WERI-Rb-1 (cell line): ENCODE measurements around the gene RRP1.

ENCODE experiments used
- DNase-seq: peaks from one replicate; pipeline ENCODE4 v3.0.0-alpha.2; 2020
- H3K27ac ChIP-seq: fragments of 250-450 bp; sonication (Bioruptor Pico); 2 replicates; pipeline ENCODE4 v1.5.1; 2020; ENCODE audit warnings: mild to moderate bottlenecking, moderate library complexity
- H3K27me3 ChIP-seq: fragments of 250-450 bp; sonication (Bioruptor Pico); 2 replicates; pipeline ENCODE4 v1.5.1; 2021; ENCODE audit warnings: mild to moderate bottlenecking, low read depth, moderate library complexity; ENCODE audit not compliant: insufficient read depth, severe bottlenecking
- H3K36me3 ChIP-seq: fragments of 250-450 bp; sonication (Bioruptor Pico); 2 replicates; pipeline ENCODE4 v1.5.1; 2020; ENCODE audit warnings: mild to moderate bottlenecking, moderate library complexity
- H3K4me3 ChIP-seq: 2 replicates; pipeline ENCODE4 v1.5.1; 2011; ENCODE audit warnings: low read depth, mild to moderate bottlenecking, control low read depth, low read length
- H3K9me3 ChIP-seq: fragments of 250-450 bp; sonication (Bioruptor Pico); 2 replicates; pipeline ENCODE4 v1.5.1; 2021; ENCODE audit warnings: mild to moderate bottlenecking, moderate library complexity; ENCODE audit not compliant: severe bottlenecking
- CTCF ChIP-seq: IDR thresholded peaks from 2 replicates; pipeline ENCODE4 v1.5.1; 2011; ENCODE audit warnings: low read depth, mild to moderate bottlenecking, control low read depth, inconsistent platforms, low read length

Gene RRP1

GRCh38 chr21:43762303-43763128 is 26.9 kb upstream of the RRP1 start:
- no peak for TF ChIP-seq CTCF
- Histone ChIP-seq H3K27me3 (no peaks in the 10 kb centered on the region), H3K9me3 (peaks cover 4% of the 10 kb centered on the region), H3K36me3 (peaks cover 25% of the 10 kb centered on the region), H3K4me3 (no peak overlapping the region), H3K27ac (no peak overlapping the region)
- DNase-seq: no peak

GRCh38 chr21:43763901-43764523 is 25.4 kb upstream of the RRP1 start:
- Histone ChIP-seq H3K36me3 (peaks cover 22% of the 10 kb centered on the region), H3K27me3 (no peaks in the 10 kb centered on the region), H3K4me3 (no peak overlapping the region), H3K27ac (no peak overlapping the region), H3K9me3 (peaks cover 4% of the 10 kb centered on the region)
- peak; percentile 46 for DNase-seq
- TF ChIP-seq CTCF: no peak

- peaks cover 16% of the 10 kb centered on the region for H3K36me3 ChIP-seq
- peaks cover 4% of the 10 kb centered on the region for H3K9me3 ChIP-seq
- H3K27ac ChIP-seq: no peak overlapping the region
- no peak overlapping the region for H3K4me3 ChIP-seq
- no peak for TF ChIP-seq CTCF
- no peaks in the 10 kb centered on the region for H3K27me3 ChIP-seq
- DNase-seq: no peak
Observed at GRCh38 chr21:43764576-43765495, 24.5 kb upstream of the RRP1 start.

GRCh38 chr21:43766734-43767497 is 22.5 kb upstream of the RRP1 start:
- Histone ChIP-seq H3K36me3 (peaks cover 12% of the 10 kb centered on the region), H3K9me3 (peaks cover 4% of the 10 kb centered on the region), H3K27me3 (no peaks in the 10 kb centered on the region), H3K27ac (peak overlapping the region; percentile 84), H3K4me3 (no peak overlapping the region)
- TF ChIP-seq CTCF: no peak
- no peak for DNase-seq

- no peak for DNase-seq
- peaks cover 4% of the 10 kb centered on the region for H3K9me3 ChIP-seq
- H3K36me3 ChIP-seq: peaks cover 10% of the 10 kb centered on the region
- TF ChIP-seq CTCF: no peak
- no peaks in the 10 kb centered on the region for H3K27me3 ChIP-seq
- peak overlapping the region; percentile 84 for H3K27ac ChIP-seq
- H3K4me3 ChIP-seq: no peak overlapping the region
Observed at GRCh38 chr21:43767498-43767983, 21.8 kb upstream of the RRP1 start.
